A549 (cell line): ENCODE results near the gene LRRC45. TPM values are rescaled to one million over a fixed set of nuclear protein-coding genes. Genes with fewer than 3 reads are reported as not detected.

Source experiments
- ATAC-seq, 2 experiments: fragments of 200-7000 bp in 1 of 2; fragments of >200 bp in 1 of 2; cut with Nextera tagmentation in 1 of 2; cut with Tn5 transposase in 1 of 2; 3 replicates each; pipeline versions ENCODE4 v1.8.0 to v1.9.1; 2018 to 2020; ENCODE audit warnings: mild to moderate bottlenecking in 1 of 2, moderate library complexity in 1 of 2
- CTCF ChIA-PET: fragments of 300-600 bp; sonication (Branson Sonifier 250); formaldehyde crosslinking; extraction: SDS; loops from one replicate; lab custom pipeline; 2021; ENCODE audit warnings: antibody characterized with exemption, inconsistent platforms; lab: Yijun Ruan, JAX
- POLR2A ChIA-PET: fragments of 350-600 bp; formaldehyde crosslinking; extraction: SDS; loops from one replicate; lab custom pipeline; 2021; ENCODE audit warnings: antibody characterized with exemption, inconsistent platforms; lab: Yijun Ruan, JAX
- DNase-seq, 2 experiments: peaks; one replicate each; pipeline versions ENCODE4 v3.0.0 to v3.0.0-alpha.2; 2011 to 2016; ENCODE audit warnings: low read depth in 1 of 2, low spot score in 1 of 2
- FAIRE-seq: peaks from 2 replicates; lab custom pipeline; 2011; peaks lifted over from hg19 to GRCh38; lab: Jason Lieb, UNC
- H3K27ac ChIP-seq, 2 experiments: fragments of >200 bp; sonication (Bioruptor Twin); formaldehyde crosslinking; 3 replicates each; pipeline ENCODE4 v1.5.1; 2016 to 2017
- H3K4me1 ChIP-seq: fragments of >200 bp; sonication (Bioruptor Twin); formaldehyde crosslinking; 3 replicates; pipeline ENCODE4 v1.6.1; 2016
- H3K4me2 ChIP-seq: fragments of >200 bp; sonication (Bioruptor Twin); formaldehyde crosslinking; 3 replicates; pipeline ENCODE4 v1.6.1; 2016
- H3K4me3 ChIP-seq: fragments of >200 bp; sonication (Bioruptor Twin); formaldehyde crosslinking; 3 replicates; pipeline ENCODE4 v1.5.1; 2016
- H3K9me3 ChIP-seq: fragments of >200 bp; sonication (Bioruptor Twin); formaldehyde crosslinking; 3 replicates; pipeline ENCODE4 v1.6.1; 2016
- CEBPB ChIP-seq, 2 experiments: fragments of >200 bp in 1 of 2; sonication (Bioruptor Twin) in 1 of 2; formaldehyde crosslinking in 1 of 2; IDR thresholded peaks; 2 replicates each; pipeline ENCODE4 v1.6.1; 2012 to 2016
- CHD4 ChIP-seq: fragments of 200-600 bp; sonication (generic); IDR thresholded peaks from 2 replicates; pipeline ENCODE4 v1.6.1; 2016; ENCODE audit warnings: antibody characterized with exemption, mild to moderate bottlenecking, borderline replicate concordance
- CTCF ChIP-seq: fragments of >200 bp; sonication (Bioruptor Twin); formaldehyde crosslinking; IDR thresholded peaks from 3 replicates; pipeline ENCODE4 v1.5.1; 2016
- EP300 ChIP-seq, 2 experiments: fragments of >200 bp; sonication (Bioruptor Twin); formaldehyde crosslinking; IDR thresholded peaks; 2 replicates in 1 of 2; 3 replicates in 1 of 2; pipeline ENCODE4 v1.6.1; 2016 to 2017
- ESRRA ChIP-seq: fragments of 150-350 bp; IDR thresholded peaks from 2 replicates; pipeline ENCODE4 v1.6.1; 2014; ENCODE audit warnings: mild to moderate bottlenecking, low read length, borderline replicate concordance
- FOSB ChIP-seq: fragments of 250-450 bp; sonication (Bioruptor Pico); IDR thresholded peaks from 2 replicates; pipeline ENCODE4 v1.5.0; 2020; ENCODE audit warnings: mild to moderate bottlenecking, moderate library complexity
- HDAC2 ChIP-seq: fragments of 200-600 bp; sonication (generic); IDR thresholded peaks from 2 replicates; pipeline ENCODE4 v1.6.1; 2016
- HEYL ChIP-seq: fragments of 250-450 bp; sonication (Bioruptor Pico); IDR thresholded peaks from 2 replicates; pipeline ENCODE4 v1.8.0; 2021; ENCODE audit warnings: mild to moderate bottlenecking, moderate library complexity
- HOXA7 ChIP-seq: fragments of 250-450 bp; sonication (Bioruptor Pico); IDR thresholded peaks from 2 replicates; pipeline ENCODE4 v1.5.0; 2020; ENCODE audit warnings: mild to moderate bottlenecking, moderate library complexity
- HOXB5 ChIP-seq: fragments of 250-450 bp; sonication (Bioruptor Pico); IDR thresholded peaks from 2 replicates; pipeline ENCODE4 v1.5.0; 2020; ENCODE audit warnings: mild to moderate bottlenecking, moderate library complexity
- JUN ChIP-seq, 2 experiments: fragments of >200 bp; sonication (Bioruptor Twin); formaldehyde crosslinking; IDR thresholded peaks; 2 replicates in 1 of 2; 3 replicates in 1 of 2; pipeline ENCODE4 v1.6.1; 2016 to 2017
- JUNB ChIP-seq: fragments of >200 bp; sonication (Bioruptor Twin); formaldehyde crosslinking; IDR thresholded peaks from 2 replicates; pipeline ENCODE4 v1.6.1; 2016
- KDM1A ChIP-seq: fragments of 200-600 bp; sonication (generic); IDR thresholded peaks from 2 replicates; pipeline ENCODE4 v1.6.1; 2016; ENCODE audit warnings: low read depth, mild to moderate bottlenecking
- MAFK ChIP-seq: fragments of 450-650 bp; IDR thresholded peaks from 2 replicates; pipeline ENCODE4 v1.6.1; 2014; ENCODE audit not compliant: partially characterized antibody
- MAZ ChIP-seq: fragments of 150-350 bp; IDR thresholded peaks from 2 replicates; pipeline ENCODE4 v1.6.1; 2014; ENCODE audit warnings: antibody characterized with exemption, low read depth, low read length, borderline replicate concordance
- MYC ChIP-seq: IDR thresholded peaks from 2 replicates; pipeline ENCODE4 v1.6.1; 2012; ENCODE audit warnings: mild to moderate bottlenecking, inconsistent platforms, low read length, improper control_type of control experiment, borderline replicate concordance
- NFE2L2 ChIP-seq: fragments of 150-350 bp; conservative IDR thresholded peaks from 2 replicates; pipeline ENCODE4 v1.6.1; 2014; ENCODE audit warnings: low read length
- PHF8 ChIP-seq: fragments of 200-600 bp; sonication (generic); IDR thresholded peaks from 2 replicates; pipeline ENCODE4 v1.6.1; 2016; ENCODE audit warnings: low read depth, mild to moderate bottlenecking, antibody characterized with exemption, moderate library complexity, borderline replicate concordance
- POLR2A ChIP-seq: IDR thresholded peaks from 2 replicates; pipeline ENCODE4 v1.6.1; 2012; ENCODE audit warnings: mild to moderate bottlenecking, low read length
- RARB ChIP-seq: fragments of 250-450 bp; sonication (Bioruptor Pico); IDR thresholded peaks from 2 replicates; pipeline ENCODE4 v1.8.0; 2021; ENCODE audit warnings: mild to moderate bottlenecking, moderate library complexity
- REST ChIP-seq: fragments of 200-600 bp; sonication (generic); IDR thresholded peaks from 2 replicates; pipeline ENCODE4 v1.6.1; 2016; ENCODE audit warnings: antibody characterized with exemption, mild to moderate bottlenecking, moderate library complexity
- RNF2 ChIP-seq: fragments of 200-600 bp; sonication (generic); IDR thresholded peaks from 2 replicates; pipeline ENCODE4 v1.6.1; 2016; ENCODE audit warnings: low read depth, mild to moderate bottlenecking, antibody characterized with exemption, moderate library complexity, borderline replicate concordance
- SMC3 ChIP-seq: fragments of >200 bp; sonication (Bioruptor Twin); formaldehyde crosslinking; IDR thresholded peaks from 3 replicates; pipeline ENCODE4 v1.6.1; 2018; ENCODE audit warnings: inconsistent platforms
- SREBF2 ChIP-seq: fragments of 450-650 bp; IDR thresholded peaks from 2 replicates; pipeline ENCODE4 v1.6.1; 2014; ENCODE audit warnings: mild to moderate bottlenecking, moderate library complexity
- ZNF302 ChIP-seq: fragments of 250-450 bp; sonication (Bioruptor Pico); IDR thresholded peaks from 2 replicates; pipeline ENCODE4 v1.9.0; 2021; ENCODE audit warnings: inconsistent platforms, mild to moderate bottlenecking, moderate library complexity
- WGBS: methylation state at CpG from one replicate; pipeline ENCODE4 v1.1.6; 2017; ENCODE audit errors: missing lambda C conversion rate; 5-methylcytosine and 5-hydroxymethylcytosine counted together
- polyA plus RNA-seq, 4 experiments: library from polyadenylated mRNA; depleted of rRNA in 3 of 4; stranded (reverse); fragments of >200 nt; fragmentation: RNase III in 1 of 4; extraction: RNeasy Plus Mini Kit Qiagen cat#74134 plus additional on column Dnase treatment in 1 of 4; gene quantifications; 2 replicates in 3 of 4; 3 replicates in 1 of 4; pipeline ENCODE4 v1.2.3, GENCODE V29; 2011 to 2017
- TF ChIP-seq, protein P1 (sequence below): fragments of 450-650 bp; IDR thresholded peaks from 2 replicates; pipeline ENCODE4 v1.6.1; 2014; ENCODE audit warnings: antibody characterized with exemption
- TF ChIP-seq, protein P2 (sequence below): fragments of 150-350 bp; IDR thresholded peaks from 2 replicates; pipeline ENCODE4 v1.6.1; 2014; ENCODE audit warnings: low read depth, mild to moderate bottlenecking, low read length
- TF ChIP-seq, protein P3 (sequence below): IDR thresholded peaks from 2 replicates; pipeline ENCODE4 v1.6.1; 2012; ENCODE audit warnings: low read depth, borderline replicate concordance
- TF ChIP-seq, protein P4 (sequence below): fragments of >200 bp; sonication (Bioruptor Twin); formaldehyde crosslinking; IDR thresholded peaks from 3 replicates; pipeline ENCODE4 v1.6.1; 2016

The LRRC45 gene
- polyA plus RNA-seq, 2 of the 4 experiments (the other 2 are of a cell fraction): 6.4 to 24.5 TPM

DNA sequence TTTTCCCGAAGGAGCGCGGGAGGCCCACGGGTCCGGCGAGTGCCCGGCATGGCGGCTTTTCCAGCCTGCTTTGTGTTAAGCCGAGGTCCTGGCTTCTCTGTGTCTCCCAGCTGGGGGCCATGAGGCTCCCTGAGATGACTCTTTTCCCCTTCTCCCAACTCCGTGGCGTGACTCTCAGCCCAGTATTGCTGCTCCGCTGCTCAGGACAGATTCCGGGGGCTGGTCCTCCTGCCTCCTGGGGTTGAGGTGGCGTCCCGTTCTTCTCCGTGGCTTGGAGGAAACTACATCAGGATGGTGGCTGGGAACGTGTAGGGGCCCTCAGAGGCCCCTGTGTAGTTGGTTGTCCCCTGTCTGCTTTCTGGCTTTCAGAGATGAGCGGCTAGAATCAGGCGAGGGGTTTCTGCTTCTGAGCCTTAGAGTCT is 29.5 kb downstream of the LRRC45 start:
- TF ChIP-seq RARB (CRISPR knock-in tag): no peak
- no peak for TF ChIP-seq JUN (IDR thresholded peaks at IDR 0.05)
- TF ChIP-seq HDAC2: no peak
- TF ChIP-seq, protein P1, sequence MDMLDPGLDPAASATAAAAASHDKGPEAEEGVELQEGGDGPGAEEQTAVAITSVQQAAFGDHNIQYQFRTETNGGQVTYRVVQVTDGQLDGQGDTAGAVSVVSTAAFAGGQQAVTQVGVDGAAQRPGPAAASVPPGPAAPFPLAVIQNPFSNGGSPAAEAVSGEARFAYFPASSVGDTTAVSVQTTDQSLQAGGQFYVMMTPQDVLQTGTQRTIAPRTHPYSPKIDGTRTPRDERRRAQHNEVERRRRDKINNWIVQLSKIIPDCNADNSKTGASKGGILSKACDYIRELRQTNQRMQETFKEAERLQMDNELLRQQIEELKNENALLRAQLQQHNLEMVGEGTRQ: no peak
- no peak for TF ChIP-seq RNF2
- no peak for TF ChIP-seq CHD4
- TF ChIP-seq EP300 (IDR thresholded peaks at IDR 0.05): no peak
- TF ChIP-seq MAZ: no peak
- TF ChIP-seq MYC: no peak
- TF ChIP-seq JUNB: no peak
- no peak for TF ChIP-seq SREBF2
- TF ChIP-seq CTCF: no peak
- TF ChIP-seq, protein P2, sequence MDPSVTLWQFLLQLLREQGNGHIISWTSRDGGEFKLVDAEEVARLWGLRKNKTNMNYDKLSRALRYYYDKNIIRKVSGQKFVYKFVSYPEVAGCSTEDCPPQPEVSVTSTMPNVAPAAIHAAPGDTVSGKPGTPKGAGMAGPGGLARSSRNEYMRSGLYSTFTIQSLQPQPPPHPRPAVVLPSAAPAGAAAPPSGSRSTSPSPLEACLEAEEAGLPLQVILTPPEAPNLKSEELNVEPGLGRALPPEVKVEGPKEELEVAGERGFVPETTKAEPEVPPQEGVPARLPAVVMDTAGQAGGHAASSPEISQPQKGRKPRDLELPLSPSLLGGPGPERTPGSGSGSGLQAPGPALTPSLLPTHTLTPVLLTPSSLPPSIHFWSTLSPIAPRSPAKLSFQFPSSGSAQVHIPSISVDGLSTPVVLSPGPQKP: no peak
- no peak for TF ChIP-seq ZNF302
- no peak for TF ChIP-seq REST
- no peak for TF ChIP-seq POLR2A
- TF ChIP-seq HOXB5 (CRISPR knock-in tag): no peak
- no peak for TF ChIP-seq KDM1A
- TF ChIP-seq FOSB (CRISPR knock-in tag): no peak
- POLR2A ChIA-PET: interaction anchor here (0.6 to 1.0 kb wide), 2 partner anchors 15 to 464 kb away, joined by 3 to 5 read pairs; partner anchors contain the start of gene DCXR
- CTCF ChIA-PET: interaction anchor here (1.0 to 21.7 kb wide), 6 partner anchors 9 to 93 kb away, joined by 3 to 191 read pairs (median 16); partner anchors contain the start of genes DCXR, DUS1L and RAC3

DNA sequence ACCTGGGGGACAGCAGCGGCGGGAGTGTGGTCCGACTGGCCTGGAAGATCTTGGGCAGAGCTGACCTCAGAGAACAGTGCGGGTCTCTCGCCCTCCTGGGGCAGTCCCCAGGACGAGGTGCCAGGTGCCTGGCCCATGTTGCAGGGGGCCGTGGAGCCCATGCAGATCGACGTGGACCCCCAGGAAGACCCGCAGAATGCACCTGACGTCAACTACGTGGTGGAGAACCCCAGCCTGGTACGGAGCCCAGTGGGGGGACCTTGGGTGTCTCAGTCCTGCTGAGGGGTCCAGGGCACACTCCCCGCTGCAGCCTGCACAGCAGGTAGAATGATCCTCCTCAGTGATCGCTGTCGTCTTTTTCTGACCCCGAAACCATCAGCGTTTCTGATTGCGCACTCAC is 30.0 kb downstream of the LRRC45 start:
- ATAC-seq: no peak
- DNase-seq: no peak
- peak overlapping the region in 1 of 2 experiments; percentile 95; a peak in 2 of 6 replicates for H3K27ac ChIP-seq
- H3K9me3 ChIP-seq: no peaks in the 10 kb centered on the region
- CTCF ChIA-PET: interaction anchor here (0.9 to 21.7 kb wide), 5 partner anchors 12 to 93 kb away, joined by 3 to 191 read pairs (median 24); partner anchors contain the start of genes DCXR, DUS1L and RAC3
- peaks cover 16% of the 10 kb centered on the region; the same call in 2 of the 3 replicates for H3K4me1 ChIP-seq
- FAIRE-seq: no peak
- peak overlapping the region; percentile 97 for H3K4me3 ChIP-seq
- 92% methylated on average over 15 of the region's 19 CpGs for WGBS
- POLR2A ChIA-PET: no interaction called here
- peak overlapping the region; percentile 91 for H3K4me2 ChIP-seq
- TF ChIP-seq, protein P3, sequence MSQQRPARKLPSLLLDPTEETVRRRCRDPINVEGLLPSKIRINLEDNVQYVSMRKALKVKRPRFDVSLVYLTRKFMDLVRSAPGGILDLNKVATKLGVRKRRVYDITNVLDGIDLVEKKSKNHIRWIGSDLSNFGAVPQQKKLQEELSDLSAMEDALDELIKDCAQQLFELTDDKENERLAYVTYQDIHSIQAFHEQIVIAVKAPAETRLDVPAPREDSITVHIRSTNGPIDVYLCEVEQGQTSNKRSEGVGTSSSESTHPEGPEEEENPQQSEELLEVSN: no peak
- no peak for TF ChIP-seq MAFK
- TF ChIP-seq NFE2L2: no peak
- TF ChIP-seq HDAC2: no peak
- no peak for TF ChIP-seq PHF8
- no peak for TF ChIP-seq CEBPB (IDR thresholded peaks at IDR 0.05)
- TF ChIP-seq SMC3: no peak
- TF ChIP-seq HEYL: no peak
- no peak for TF ChIP-seq HOXB5 (CRISPR knock-in tag)
- no peak for TF ChIP-seq CHD4
- TF ChIP-seq KDM1A: no peak
- no peak for TF ChIP-seq MYC
- TF ChIP-seq, protein P4, sequence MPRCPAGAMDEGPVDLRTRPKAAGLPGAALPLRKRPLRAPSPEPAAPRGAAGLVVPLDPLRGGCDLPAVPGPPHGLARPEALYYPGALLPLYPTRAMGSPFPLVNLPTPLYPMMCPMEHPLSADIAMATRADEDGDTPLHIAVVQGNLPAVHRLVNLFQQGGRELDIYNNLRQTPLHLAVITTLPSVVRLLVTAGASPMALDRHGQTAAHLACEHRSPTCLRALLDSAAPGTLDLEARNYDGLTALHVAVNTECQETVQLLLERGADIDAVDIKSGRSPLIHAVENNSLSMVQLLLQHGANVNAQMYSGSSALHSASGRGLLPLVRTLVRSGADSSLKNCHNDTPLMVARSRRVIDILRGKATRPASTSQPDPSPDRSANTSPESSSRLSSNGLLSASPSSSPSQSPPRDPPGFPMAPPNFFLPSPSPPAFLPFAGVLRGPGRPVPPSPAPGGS: no peak
- TF ChIP-seq ESRRA: no peak
- TF ChIP-seq HOXA7 (CRISPR knock-in tag): no peak

More for the DNA sequence above, 29.5 kb downstream of the LRRC45 start:
- ATAC-seq (peak in 1 of 2 experiments; percentile 1; a peak in 2 of 6 replicates), DNase-seq (no peak), FAIRE-seq (no peak)
- Histone ChIP-seq H3K4me3 (peak overlapping the region; percentile 97), H3K27ac (peak overlapping the region; percentile 91 to 95), H3K4me2 (peak overlapping the region; percentile 91), H3K9me3 (no peaks in the 10 kb centered on the region), H3K4me1 (peaks cover 16% of the 10 kb centered on the region; the same call in 2 of the 3 replicates)
- 23% methylated on average over 18 of the region's 19 CpGs for WGBS
